Gastrocnemius medialis (tissue), 4 donors: ENCODE results near the gene FOXP4.

Experiments
- POLR2A ChIP-seq, 2 donors: fragments of 450-650 bp; IDR thresholded peaks; one replicate each; pipeline ENCODE4 v1.6.1; 2017; ENCODE audit warnings: antibody characterized with exemption in 2 of 2, mild to moderate bottlenecking in 2 of 2, moderate library complexity in 2 of 2
- TF ChIP-seq, protein P1 (sequence below), 5 experiments: fragments of 450-650 bp in 3 of 5; fragments of 200-600 bp in 2 of 5; sonication (generic) in 2 of 5; IDR thresholded peaks in 4 of 5; conservative IDR thresholded peaks in 1 of 5; 1 replicate in 4 of 5; 2 replicates in 1 of 5; pipeline ENCODE4 v1.5.1; 2016 to 2019; ENCODE audit warnings: antibody characterized with exemption in 5 of 5, mild to moderate bottlenecking in 3 of 5, moderate library complexity in 3 of 5

DNA sequence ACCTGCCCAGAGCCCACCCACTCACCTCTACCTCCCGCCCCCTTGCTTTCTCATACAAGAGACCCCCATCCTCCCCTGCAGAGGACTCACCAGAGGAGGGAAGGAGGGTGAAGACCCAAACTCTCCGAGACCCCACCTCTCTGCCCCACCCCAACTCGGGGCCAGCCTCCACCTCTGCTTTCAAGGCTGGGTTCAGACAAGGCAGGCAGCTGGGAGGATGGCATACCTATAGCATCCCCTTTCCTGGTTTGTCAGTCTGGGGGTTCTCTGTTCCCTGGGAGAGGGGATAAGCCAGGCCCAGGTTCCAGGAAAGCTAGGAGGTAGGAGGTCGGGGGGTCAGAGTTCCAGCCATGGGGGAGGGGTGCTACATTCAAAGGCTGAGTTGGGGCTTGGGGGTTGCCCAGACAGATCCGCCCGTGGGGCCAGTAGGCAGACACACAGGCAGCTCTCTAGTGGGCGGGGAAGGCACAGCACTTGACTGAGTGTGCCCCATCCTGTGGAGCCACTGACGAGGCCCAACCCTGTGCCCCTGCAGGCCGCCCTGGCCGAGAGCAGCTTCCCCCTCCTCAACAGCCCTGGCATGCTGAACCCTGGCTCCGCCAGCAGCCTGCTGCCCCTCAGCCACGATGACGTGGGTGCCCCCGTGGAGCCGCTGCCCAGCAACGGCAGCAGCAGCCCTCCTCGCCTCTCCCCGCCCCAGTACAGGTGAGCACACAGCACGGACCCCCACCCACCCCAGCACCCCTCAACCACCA is 51.2 kb downstream of the FOXP4 start:
- TF ChIP-seq, protein P1, sequence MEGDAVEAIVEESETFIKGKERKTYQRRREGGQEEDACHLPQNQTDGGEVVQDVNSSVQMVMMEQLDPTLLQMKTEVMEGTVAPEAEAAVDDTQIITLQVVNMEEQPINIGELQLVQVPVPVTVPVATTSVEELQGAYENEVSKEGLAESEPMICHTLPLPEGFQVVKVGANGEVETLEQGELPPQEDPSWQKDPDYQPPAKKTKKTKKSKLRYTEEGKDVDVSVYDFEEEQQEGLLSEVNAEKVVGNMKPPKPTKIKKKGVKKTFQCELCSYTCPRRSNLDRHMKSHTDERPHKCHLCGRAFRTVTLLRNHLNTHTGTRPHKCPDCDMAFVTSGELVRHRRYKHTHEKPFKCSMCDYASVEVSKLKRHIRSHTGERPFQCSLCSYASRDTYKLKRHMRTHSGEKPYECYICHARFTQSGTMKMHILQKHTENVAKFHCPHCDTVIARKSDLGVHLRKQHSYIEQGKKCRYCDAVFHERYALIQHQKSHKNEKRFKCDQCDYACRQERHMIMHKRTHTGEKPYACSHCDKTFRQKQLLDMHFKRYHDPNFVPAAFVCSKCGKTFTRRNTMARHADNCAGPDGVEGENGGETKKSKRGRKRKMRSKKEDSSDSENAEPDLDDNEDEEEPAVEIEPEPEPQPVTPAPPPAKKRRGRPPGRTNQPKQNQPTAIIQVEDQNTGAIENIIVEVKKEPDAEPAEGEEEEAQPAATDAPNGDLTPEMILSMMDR (IDR thresholded peaks at IDR 0.05 in 4 of 5, conservative IDR thresholded peaks at IDR 0.05 in 1 of 5): no peak
- no peak for TF ChIP-seq POLR2A (IDR thresholded peaks at IDR 0.05)
